GM23338 (cell line): ENCODE data around the gene FAM163A. TPM values are rescaled to one million over a fixed set of nuclear protein-coding genes. Genes with fewer than 3 reads are reported as not detected.

Experiments used
- ATAC-seq: fragments of 200-7000 bp; cut with Tn5 transposase; 3 replicates; pipeline ENCODE4 v1.9.1; 2020
- DNase-seq: peaks from one replicate; pipeline ENCODE4 v3.0.0-alpha.2; 2015; ENCODE audit warnings: low spot score
- H2AFZ ChIP-seq: fragments of 200-600 bp; sonication (generic); 2 replicates; pipeline ENCODE4 v1.8.0; 2016; ENCODE audit warnings: antibody characterized with exemption, mild to moderate bottlenecking, moderate library complexity
- H3F3A ChIP-seq: fragments of 200-600 bp; sonication (generic); replicated peaks from 2 replicates; pipeline ENCODE4 v1.8.0; 2017; ENCODE audit warnings: antibody characterized with exemption, mixed run types, low read depth
- H3K27ac ChIP-seq: fragments of 200-600 bp; sonication (generic); 2 replicates; pipeline ENCODE4 v1.6.1; 2016; ENCODE audit warnings: low read depth
- H3K27me3 ChIP-seq: fragments of 200-600 bp; sonication (generic); 2 replicates; pipeline ENCODE4 v1.8.0; 2016; ENCODE audit warnings: mild to moderate bottlenecking, mixed run types, moderate library complexity; ENCODE audit not compliant: insufficient read depth
- H3K36me3 ChIP-seq: fragments of 200-600 bp; sonication (generic); 2 replicates; pipeline ENCODE4 v1.8.0; 2016; ENCODE audit warnings: mild to moderate bottlenecking; ENCODE audit not compliant: insufficient read depth
- H3K4me1 ChIP-seq: fragments of 200-600 bp; sonication (generic); 2 replicates; pipeline ENCODE4 v1.8.0; 2016; ENCODE audit warnings: mild to moderate bottlenecking, moderate library complexity; ENCODE audit not compliant: insufficient read depth
- H3K4me2 ChIP-seq: fragments of 200-600 bp; sonication (generic); 2 replicates; pipeline ENCODE4 v1.7.1; 2017; ENCODE audit warnings: mixed run types
- H3K4me3 ChIP-seq: fragments of 200-600 bp; sonication (generic); 2 replicates; pipeline ENCODE4 v1.6.1; 2016; ENCODE audit warnings: mixed run types
- H3K79me2 ChIP-seq: fragments of 200-600 bp; sonication (generic); replicated peaks from 2 replicates; pipeline ENCODE4 v1.8.0; 2017; ENCODE audit warnings: mild to moderate bottlenecking; ENCODE audit not compliant: insufficient read depth
- H3K9me2 ChIP-seq: fragments of 200-600 bp; sonication (generic); 2 replicates; pipeline ENCODE4 v1.8.0; 2017; ENCODE audit not compliant: insufficient read depth
- H4K20me1 ChIP-seq: fragments of 200-600 bp; sonication (generic); replicated peaks from 2 replicates; pipeline ENCODE4 v1.8.0; 2017; ENCODE audit warnings: mild to moderate bottlenecking; ENCODE audit not compliant: insufficient read depth
- H3K27ac Mint-ChIP-seq: 2 replicates; pipeline ENCODE4 v1.8.0; 2020; ENCODE audit warnings: inconsistent platforms, mild to moderate bottlenecking, moderate library complexity, mixed read lengths
- H3K27me3 Mint-ChIP-seq: 3 replicates; pipeline ENCODE4 v1.8.0; 2022; ENCODE audit warnings: low read depth, mild to moderate bottlenecking, moderate library complexity, mixed read lengths, inconsistent platforms; ENCODE audit not compliant: insufficient read depth, poor library complexity
- H3K36me3 Mint-ChIP-seq: 3 replicates; pipeline ENCODE4 v1.8.0; 2021; ENCODE audit warnings: low read depth, mild to moderate bottlenecking, inconsistent platforms, moderate library complexity, mixed read lengths
- H3K4me1 Mint-ChIP-seq: 3 replicates; pipeline ENCODE4 v1.8.0; 2020; ENCODE audit warnings: mild to moderate bottlenecking, inconsistent platforms, mixed read lengths
- H3K4me3 Mint-ChIP-seq: 3 replicates; pipeline ENCODE4 v1.8.0; 2021; ENCODE audit warnings: moderate library complexity, mild to moderate bottlenecking, inconsistent platforms, mixed read lengths
- H3K9me3 Mint-ChIP-seq: 3 replicates; pipeline ENCODE4 v1.8.0; 2020; ENCODE audit warnings: moderate library complexity, mild to moderate bottlenecking, inconsistent platforms, mixed read lengths
- CREB1 ChIP-seq: fragments of 250-450 bp; sonication (Bioruptor Pico); IDR thresholded peaks from 2 replicates; pipeline ENCODE4 v1.5.0; 2020; ENCODE audit warnings: low read depth, mild to moderate bottlenecking, moderate library complexity
- CTCF ChIP-seq, 2 experiments: fragments of 200-600 bp in 1 of 2; sonication (generic) in 1 of 2; conservative IDR thresholded peaks; 2 replicates each; pipeline versions ENCODE4 v1.5.1 to v1.6.1; 2016 to 2017; ENCODE audit warnings: antibody characterized with exemption in 2 of 2, low read depth in 2 of 2, mild to moderate bottlenecking in 2 of 2, moderate library complexity in 1 of 2
- ETS1 ChIP-seq: IDR thresholded peaks from 2 replicates; pipeline ENCODE4 v1.6.1; 2016; ENCODE audit warnings: antibody characterized with exemption
- EZH2 ChIP-seq: fragments of 200-600 bp; sonication (generic); IDR thresholded peaks from one replicate; pipeline ENCODE4 v1.8.0; 2017; ENCODE audit warnings: antibody characterized with exemption, mild to moderate bottlenecking, low read depth; ENCODE audit not compliant: unreplicated experiment
- EZH2phosphoT487 ChIP-seq: fragments of 200-600 bp; sonication (generic); IDR thresholded peaks from one replicate; pipeline ENCODE4 v1.8.1; 2018; ENCODE audit warnings: antibody characterized with exemption; ENCODE audit not compliant: unreplicated experiment
- JUNB ChIP-seq: IDR thresholded peaks from one replicate; pipeline ENCODE4 v1.6.1; 2016; ENCODE audit warnings: antibody characterized with exemption; ENCODE audit not compliant: unreplicated experiment
- NANOG ChIP-seq: IDR thresholded peaks from 2 replicates; pipeline ENCODE4 v1.6.1; 2016; ENCODE audit warnings: antibody characterized with exemption, borderline replicate concordance
- POLR2AphosphoS5 ChIP-seq: IDR thresholded peaks from 2 replicates; pipeline ENCODE4 v1.6.1; 2016; ENCODE audit warnings: antibody characterized with exemption, low read depth
- REST ChIP-seq: IDR thresholded peaks from one replicate; pipeline ENCODE4 v1.6.1; 2018; ENCODE audit warnings: antibody characterized with exemption; ENCODE audit not compliant: unreplicated experiment
- STAT1 ChIP-seq: IDR thresholded peaks from one replicate; pipeline ENCODE4 v1.6.1; 2016; ENCODE audit warnings: antibody characterized with exemption; ENCODE audit not compliant: unreplicated experiment
- ZNF114 ChIP-seq: fragments of 250-450 bp; sonication (Bioruptor Pico); IDR thresholded peaks from 2 replicates; pipeline ENCODE4 v1.5.0; 2020; ENCODE audit warnings: mild to moderate bottlenecking, moderate library complexity
- ZNF331 ChIP-seq: fragments of 250-450 bp; sonication (Bioruptor Pico); IDR thresholded peaks from 2 replicates; pipeline ENCODE4 v1.5.0; 2020; ENCODE audit warnings: low read depth, mild to moderate bottlenecking, moderate library complexity
- polyA plus RNA-seq: library from polyadenylated mRNA; unstranded; fragments of >200 nt; fragmentation: Nextera tagmentation; extraction: Ambion mirVana; gene quantifications from 2 replicates; pipeline ENCODE4 v1.2.1, GENCODE V29; 2016
- total RNA-seq: library from RNA; depleted of rRNA; stranded (reverse); fragments of >200 nt; shearing (Covaris generic); gene quantifications from 2 replicates; pipeline ENCODE4 v1.2.3, GENCODE V29; 2014
- TF ChIP-seq, protein P1 (sequence below): fragments of 250-450 bp; sonication (Bioruptor Pico); IDR thresholded peaks from 2 replicates; pipeline ENCODE4 v1.5.0; 2020; ENCODE audit warnings: mild to moderate bottlenecking, moderate library complexity

The FAM163A gene
- total and polyA plus RNA-seq, 2 experiments from 2014 or later, result not detected

DNA sequence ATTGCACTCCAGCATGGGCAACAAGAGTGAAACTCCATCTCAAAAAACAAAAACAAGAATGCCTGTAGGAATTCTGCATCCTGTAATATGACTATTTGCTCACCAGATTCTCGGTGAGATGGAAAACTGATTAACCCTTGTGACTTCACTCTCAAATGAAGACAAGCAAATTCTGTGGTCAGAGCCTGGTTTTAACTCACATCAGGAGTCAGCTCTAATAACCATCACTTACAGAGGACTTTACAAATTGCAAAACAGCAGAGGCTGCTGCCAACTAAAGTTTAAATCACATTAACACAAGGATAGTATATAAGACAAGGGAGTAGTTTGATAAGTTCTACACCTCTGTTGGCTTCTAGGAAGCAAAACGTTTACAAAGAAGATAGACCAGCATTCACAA is 35.7 kb upstream of the FAM163A start:
- Histone ChIP-seq H3K36me3 (no peaks in the 10 kb centered on the region), H3F3A (no peaks in the 10 kb centered on the region), H2AFZ (no peak overlapping the region), H4K20me1 (no peaks in the 10 kb centered on the region), H3K79me2 (no peaks in the 10 kb centered on the region), H3K4me3 (no peak overlapping the region), H3K9me2 (no peaks in the 10 kb centered on the region), H3K4me2 (no peak overlapping the region), H3K27ac (no peak overlapping the region), H3K4me1 (no peaks in the 10 kb centered on the region), H3K27me3 (no peaks in the 10 kb centered on the region)
- no peak for DNase-seq
- TF ChIP-seq EZH2, result no peak
- TF ChIP-seq, protein P1, sequence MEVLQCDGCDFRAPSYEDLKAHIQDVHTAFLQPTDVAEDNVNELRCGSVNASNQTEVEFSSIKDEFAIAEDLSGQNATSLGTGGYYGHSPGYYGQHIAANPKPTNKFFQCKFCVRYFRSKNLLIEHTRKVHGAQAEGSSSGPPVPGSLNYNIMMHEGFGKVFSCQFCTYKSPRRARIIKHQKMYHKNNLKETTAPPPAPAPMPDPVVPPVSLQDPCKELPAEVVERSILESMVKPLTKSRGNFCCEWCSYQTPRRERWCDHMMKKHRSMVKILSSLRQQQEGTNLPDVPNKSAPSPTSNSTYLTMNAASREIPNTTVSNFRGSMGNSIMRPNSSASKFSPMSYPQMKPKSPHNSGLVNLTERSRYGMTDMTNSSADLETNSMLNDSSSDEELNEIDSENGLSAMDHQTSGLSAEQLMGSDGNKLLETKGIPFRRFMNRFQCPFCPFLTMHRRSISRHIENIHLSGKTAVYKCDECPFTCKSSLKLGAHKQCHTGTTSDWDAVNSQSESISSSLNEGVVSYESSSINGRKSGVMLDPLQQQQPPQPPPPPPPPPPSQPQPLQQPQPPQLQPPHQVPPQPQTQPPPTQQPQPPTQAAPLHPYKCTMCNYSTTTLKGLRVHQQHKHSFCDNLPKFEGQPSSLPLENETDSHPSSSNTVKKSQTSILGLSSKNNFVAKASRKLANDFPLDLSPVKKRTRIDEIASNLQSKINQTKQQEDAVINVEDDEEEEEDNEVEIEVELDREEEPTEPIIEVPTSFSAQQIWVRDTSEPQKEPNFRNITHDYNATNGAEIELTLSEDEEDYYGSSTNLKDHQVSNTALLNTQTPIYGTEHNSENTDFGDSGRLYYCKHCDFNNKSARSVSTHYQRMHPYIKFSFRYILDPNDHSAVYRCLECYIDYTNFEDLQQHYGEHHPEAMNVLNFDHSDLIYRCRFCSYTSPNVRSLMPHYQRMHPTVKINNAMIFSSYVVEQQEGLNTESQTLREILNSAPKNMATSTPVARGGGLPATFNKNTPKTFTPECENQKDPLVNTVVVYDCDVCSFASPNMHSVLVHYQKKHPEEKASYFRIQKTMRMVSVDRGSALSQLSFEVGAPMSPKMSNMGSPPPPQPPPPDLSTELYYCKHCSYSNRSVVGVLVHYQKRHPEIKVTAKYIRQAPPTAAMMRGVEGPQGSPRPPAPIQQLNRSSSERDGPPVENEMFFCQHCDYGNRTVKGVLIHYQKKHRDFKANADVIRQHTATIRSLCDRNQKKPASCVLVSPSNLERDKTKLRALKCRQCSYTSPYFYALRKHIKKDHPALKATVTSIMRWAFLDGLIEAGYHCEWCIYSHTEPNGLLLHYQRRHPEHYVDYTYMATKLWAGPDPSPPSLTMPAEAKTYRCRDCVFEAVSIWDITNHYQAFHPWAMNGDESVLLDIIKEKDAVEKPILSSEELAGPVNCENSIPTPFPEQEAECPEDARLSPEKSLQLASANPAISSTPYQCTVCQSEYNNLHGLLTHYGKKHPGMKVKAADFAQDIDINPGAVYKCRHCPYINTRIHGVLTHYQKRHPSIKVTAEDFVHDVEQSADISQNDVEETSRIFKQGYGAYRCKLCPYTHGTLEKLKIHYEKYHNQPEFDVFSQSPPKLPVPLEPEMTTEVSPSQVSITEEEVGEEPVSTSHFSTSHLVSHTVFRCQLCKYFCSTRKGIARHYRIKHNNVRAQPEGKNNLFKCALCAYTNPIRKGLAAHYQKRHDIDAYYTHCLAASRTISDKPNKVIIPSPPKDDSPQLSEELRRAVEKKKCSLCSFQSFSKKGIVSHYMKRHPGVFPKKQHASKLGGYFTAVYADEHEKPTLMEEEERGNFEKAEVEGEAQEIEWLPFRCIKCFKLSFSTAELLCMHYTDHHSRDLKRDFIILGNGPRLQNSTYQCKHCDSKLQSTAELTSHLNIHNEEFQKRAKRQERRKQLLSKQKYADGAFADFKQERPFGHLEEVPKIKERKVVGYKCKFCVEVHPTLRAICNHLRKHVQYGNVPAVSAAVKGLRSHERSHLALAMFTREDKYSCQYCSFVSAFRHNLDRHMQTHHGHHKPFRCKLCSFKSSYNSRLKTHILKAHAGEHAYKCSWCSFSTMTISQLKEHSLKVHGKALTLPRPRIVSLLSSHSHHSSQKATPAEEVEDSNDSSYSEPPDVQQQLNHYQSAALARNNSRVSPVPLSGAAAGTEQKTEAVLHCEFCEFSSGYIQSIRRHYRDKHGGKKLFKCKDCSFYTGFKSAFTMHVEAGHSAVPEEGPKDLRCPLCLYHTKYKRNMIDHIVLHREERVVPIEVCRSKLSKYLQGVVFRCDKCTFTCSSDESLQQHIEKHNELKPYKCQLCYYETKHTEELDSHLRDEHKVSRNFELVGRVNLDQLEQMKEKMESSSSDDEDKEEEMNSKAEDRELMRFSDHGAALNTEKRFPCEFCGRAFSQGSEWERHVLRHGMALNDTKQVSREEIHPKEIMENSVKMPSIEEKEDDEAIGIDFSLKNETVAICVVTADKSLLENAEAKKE, result no peak
- no peak for TF ChIP-seq CTCF (conservative IDR thresholded peaks at IDR 0.05; ENCODE audit: low read depth in 2 of 2)
- no peak for TF ChIP-seq CREB1 (CRISPR knock-in tag)
- no peak for TF ChIP-seq ZNF114 (CRISPR knock-in tag)
- no peak for TF ChIP-seq EZH2phosphoT487
- TF ChIP-seq NANOG, result no peak
- no peak for TF ChIP-seq STAT1
- no peak for TF ChIP-seq REST
- no peak for TF ChIP-seq ZNF331
- TF ChIP-seq POLR2AphosphoS5, result no peak
- no peak for TF ChIP-seq JUNB
- no peak for TF ChIP-seq ETS1
- H3K27ac Mint-ChIP-seq, result no peak overlapping the region
- no peak for ATAC-seq
- H3K9me3 Mint-ChIP-seq, result no peaks in the 10 kb centered on the region
- no peaks in the 10 kb centered on the region for H3K36me3 Mint-ChIP-seq
- peaks cover 4% of the 10 kb centered on the region; the same call in 1 of the 3 replicates for H3K4me1 Mint-ChIP-seq
- H3K4me3 Mint-ChIP-seq, result no peak overlapping the region
- no peaks in the 10 kb centered on the region for H3K27me3 Mint-ChIP-seq
